ENCODE data around the gene LRRC36. TPM values are rescaled to one million over a fixed set of nuclear protein-coding genes. Genes with fewer than 3 reads are reported as not detected.
"Not testable (repeated sequence)": the region's sequence is repeated elsewhere in the genome, so short reads cannot be mapped to it uniquely, and the experiment has no call there.

The LRRC36 gene
- polyA plus RNA-seq, 1 donor: 0.47 TPM

DNA sequence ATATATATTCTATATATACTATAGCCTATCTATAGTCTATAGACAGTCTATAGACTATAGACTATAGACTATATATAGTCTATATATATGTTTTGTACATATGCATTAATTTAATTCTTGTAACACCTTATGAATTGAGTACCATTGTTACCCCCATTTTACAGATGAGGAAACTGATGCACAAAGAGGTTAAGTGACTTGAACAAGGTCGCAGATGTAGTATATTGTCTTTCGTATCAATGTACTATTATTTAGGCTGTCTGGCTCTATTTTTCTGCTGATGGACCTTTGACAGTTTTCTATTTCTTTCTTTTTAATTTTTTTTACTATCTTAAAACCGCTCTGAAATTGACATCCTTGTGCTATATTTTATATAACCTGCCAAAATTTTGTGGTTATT is 14.6 kb downstream of the LRRC36 start:
- DNase-seq (ENCODE audit: low read depth): no peak

GRCh38 chr16:67342616-67343015 is 16.0 kb downstream of the LRRC36 start:
- no peak for DNase-seq (ENCODE audit: low read depth)

DNA sequence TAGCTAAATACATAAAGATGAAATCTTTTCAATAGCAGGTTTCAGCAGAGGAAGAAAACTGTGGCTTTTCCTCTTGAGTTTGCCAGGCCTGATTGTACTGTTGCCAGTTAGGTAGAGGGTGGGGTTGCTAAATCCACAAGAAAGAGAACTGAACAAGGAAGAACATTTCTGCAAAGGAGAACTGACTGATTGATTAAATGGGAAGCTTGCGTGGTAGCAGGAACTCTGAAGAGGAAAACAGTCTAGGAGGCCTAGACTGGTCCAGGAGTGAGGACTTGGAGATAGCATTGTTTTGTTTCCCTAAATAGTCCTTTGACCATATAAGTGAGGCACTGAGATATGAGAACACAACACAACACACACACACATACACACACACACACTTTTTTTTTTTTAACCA is 18.8 kb downstream of the LRRC36 start:
- DNase-seq (ENCODE audit: low read depth): no peak

GRCh38 chr16:67346341-67346740 is 19.7 kb downstream of the LRRC36 start:
- no peak for DNase-seq (ENCODE audit: low read depth)

GRCh38 chr16:67349172-67349571 is 22.6 kb downstream of the LRRC36 start:
- no peak for DNase-seq (ENCODE audit: low read depth)

DNA sequence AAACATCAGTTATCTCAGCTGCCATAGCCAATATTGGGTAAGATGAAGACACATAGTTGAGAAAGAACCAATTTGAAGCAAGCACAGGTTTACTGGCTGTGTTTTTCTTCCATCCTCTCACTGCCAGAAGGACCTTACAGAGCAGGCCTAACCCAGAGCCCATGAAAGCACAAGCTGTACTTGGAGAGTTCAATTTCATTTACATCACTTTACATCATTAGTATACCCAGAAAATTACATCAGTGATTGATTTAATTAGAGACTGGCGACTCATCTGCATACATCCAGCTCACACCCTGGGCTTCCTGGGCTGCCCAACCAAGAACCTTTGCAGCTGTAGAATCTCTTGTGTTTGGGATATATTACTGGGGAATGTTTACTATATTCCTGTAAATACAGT is 23.7 kb downstream of the LRRC36 start:
- DNase-seq (ENCODE audit: low read depth): no peak

- not testable (repeated sequence) for DNase-seq (ENCODE audit: low read depth)
These were observed 25.8 kb downstream of the LRRC36 start for GRCh38 chr16:67352463-67352862.

- DNase-seq (ENCODE audit: low read depth): no peak
These were observed 29.8 kb downstream of the LRRC36 start for GRCh38 chr16:67356396-67356795.

DNA sequence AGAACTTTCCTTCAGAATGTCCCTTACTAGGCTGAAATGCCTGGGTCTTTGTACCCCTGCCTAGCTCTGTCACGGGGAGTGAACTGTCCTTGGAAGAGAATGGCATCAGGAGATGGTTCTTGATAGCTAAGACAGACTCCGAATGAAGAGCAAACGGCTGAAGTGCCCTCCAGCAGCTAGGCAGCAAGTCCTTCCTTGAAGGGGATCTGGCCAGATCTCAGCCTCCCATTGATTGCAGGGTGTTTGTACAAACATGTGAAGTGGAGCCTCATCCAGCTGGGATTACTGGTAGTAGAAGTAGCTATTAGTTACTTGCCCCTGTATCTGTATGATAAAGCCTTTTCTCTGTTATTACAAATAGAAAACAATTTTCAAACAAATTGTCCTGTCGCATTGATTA is 30.9 kb downstream of the LRRC36 start:
- DNase-seq (ENCODE audit: low read depth): no peak

GRCh38 chr16:67359540-67360269 is 33.1 kb downstream of the LRRC36 start:
- not testable (repeated sequence) for DNase-seq (ENCODE audit: low read depth)

GRCh38 chr16:67361038-67361437 is 34.4 kb downstream of the LRRC36 start:
- no peak for DNase-seq (ENCODE audit: low read depth)

GRCh38 chr16:67364600-67365235 is 38.1 kb downstream of the LRRC36 start:
- no peak for DNase-seq (ENCODE audit: low read depth)

- DNase-seq (ENCODE audit: low read depth): no peak
These were observed 44.0 kb downstream of the LRRC36 start for GRCh38 chr16:67370661-67371060.

DNA sequence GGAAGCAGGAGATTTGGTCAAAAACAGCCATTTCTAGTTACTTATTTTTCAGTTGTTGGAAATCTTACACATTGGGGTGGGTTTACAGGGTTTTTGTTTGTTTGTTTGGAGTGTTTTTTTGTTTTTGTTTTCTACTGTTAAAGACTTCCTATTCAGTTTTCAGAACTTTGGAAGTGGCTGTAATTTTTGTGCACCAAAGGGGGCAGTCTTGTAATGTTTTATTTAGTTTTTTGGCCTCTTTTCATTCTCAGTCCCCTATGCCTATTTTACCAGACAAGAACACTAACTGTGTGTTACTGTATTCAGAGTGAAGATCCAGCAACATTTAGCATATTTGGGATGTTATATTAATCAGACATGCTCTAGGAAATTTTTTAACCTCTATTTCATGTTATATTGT is 46.0 kb downstream of the LRRC36 start:
- DNase-seq (ENCODE audit: low read depth): no peak

- DNase-seq (ENCODE audit: low read depth): not testable (repeated sequence)
These were observed 49.4 kb downstream of the LRRC36 start for GRCh38 chr16:67376012-67376411.

GRCh38 chr16:67378642-67379041 is 52.0 kb downstream of the LRRC36 start:
- DNase-seq (ENCODE audit: low read depth): no peak

- DNase-seq (ENCODE audit: low read depth): no peak
These were observed 56.7 kb downstream of the LRRC36 start for GRCh38 chr16:67383284-67383683.

DNA sequence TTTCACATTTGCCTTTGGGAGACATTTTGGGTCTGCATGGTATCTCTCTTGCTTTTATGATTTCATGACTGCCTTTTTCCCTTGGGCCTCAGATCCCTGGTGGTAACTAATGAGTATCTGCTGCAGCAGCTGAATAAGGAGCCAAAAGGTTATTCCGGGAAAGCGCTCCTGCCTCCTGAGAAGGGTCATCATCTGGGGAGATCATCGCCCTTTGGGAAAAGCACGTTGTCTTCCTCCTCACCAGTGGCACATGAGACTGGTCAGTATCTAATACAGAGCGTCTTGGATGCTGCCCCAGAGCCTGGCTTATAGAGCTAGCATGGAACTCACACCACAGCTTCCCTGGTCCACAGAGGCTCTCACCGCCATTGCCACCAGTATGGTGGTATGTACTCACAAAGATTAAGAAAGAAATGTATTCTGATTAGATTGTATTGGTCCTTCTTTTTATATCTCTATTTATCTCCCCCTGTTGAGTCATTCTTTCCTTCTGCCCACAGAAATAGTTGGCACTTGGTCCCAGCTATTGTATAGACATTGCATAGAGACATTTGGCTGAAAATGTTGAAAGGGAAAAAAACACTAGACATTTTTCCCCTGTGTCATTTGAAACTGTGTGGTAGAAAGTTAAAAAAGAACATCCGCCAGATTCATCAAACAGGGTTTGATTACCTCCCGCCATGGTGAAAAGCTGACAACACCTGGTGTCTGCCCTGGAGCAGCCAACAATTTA is 58.3 kb downstream of the LRRC36 start:
- no peak for DNase-seq (ENCODE audit: low read depth)

DNA sequence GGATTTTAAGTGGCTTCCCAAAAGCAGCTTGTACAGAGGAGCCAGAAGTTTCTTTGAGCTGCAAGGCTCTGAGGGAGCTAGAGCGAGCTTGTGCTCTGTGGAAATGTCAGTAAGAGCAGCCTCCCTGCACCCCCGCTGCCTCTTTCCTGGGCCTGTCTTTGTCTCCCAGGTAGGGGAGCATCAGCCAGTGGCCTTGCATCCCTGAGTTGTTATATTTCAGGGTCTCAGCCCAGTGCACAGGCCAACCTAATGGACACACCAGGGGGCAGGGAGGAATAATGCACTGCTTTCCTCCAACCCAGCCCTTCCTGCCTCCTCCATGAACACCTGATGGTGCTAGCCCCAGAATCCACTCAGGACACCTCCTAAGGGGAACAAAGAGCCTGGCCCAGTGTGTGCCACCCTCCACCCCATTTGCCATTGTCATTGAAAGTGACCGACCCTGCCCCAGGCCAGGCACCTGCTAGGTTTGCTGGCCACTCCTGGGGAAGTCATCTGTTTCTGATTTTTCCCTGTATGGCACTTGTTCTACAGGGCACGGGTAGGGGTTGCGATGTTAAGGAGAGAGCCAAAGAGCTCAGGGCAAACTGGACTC is 60.3 kb downstream of the LRRC36 start:
- no peak for DNase-seq (ENCODE audit: low read depth)

GRCh38 chr16:67387479-67388079 is 61.0 kb downstream of the LRRC36 start:
- no peak for DNase-seq (ENCODE audit: low read depth)

- DNase-seq (ENCODE audit: low read depth): no peak
These were observed 61.6 kb downstream of the LRRC36 start for GRCh38 chr16:67388191-67388590.

GRCh38 chr16:67388591-67388990 is 62.0 kb downstream of the LRRC36 start:
- no peak for DNase-seq (ENCODE audit: low read depth)
